Loucy (cell line): ENCODE measurements around the gene SELENOO.

Experiments used
- EZH2phosphoT487 ChIP-seq: fragments of 200-600 bp; IDR thresholded peaks from 2 replicates; pipeline ENCODE4 v1.6.1; 2018; ENCODE audit warnings: antibody characterized with exemption, mild to moderate bottlenecking, moderate library complexity, borderline replicate concordance
- TF ChIP-seq, protein P1 (sequence below): fragments of 200-600 bp; sonication (generic); conservative IDR thresholded peaks from 2 replicates; pipeline ENCODE4 v1.5.1; 2014; ENCODE audit warnings: mild to moderate bottlenecking, antibody characterized with exemption, low read length

DNA sequence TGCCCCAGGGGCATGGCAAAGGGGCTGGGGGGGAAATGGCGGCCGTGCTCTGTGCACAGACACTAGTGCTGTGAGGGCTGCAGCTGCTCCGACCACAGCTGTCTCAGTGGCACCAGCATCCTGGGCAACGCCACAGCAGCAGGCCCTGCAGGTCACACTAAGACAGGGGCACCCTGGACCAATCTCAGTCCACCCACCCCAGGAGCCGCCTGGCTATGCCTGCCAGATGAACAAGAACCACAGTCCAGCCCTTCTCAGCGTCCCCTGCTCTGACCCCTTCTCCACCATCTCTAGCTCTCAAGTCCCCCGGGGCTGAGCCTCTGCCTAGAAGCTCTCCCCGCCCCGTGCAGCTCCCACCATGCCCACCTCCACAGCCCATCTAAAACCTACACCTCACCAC is 27.6 kb downstream of the SELENOO start:
- TF ChIP-seq, protein P1, sequence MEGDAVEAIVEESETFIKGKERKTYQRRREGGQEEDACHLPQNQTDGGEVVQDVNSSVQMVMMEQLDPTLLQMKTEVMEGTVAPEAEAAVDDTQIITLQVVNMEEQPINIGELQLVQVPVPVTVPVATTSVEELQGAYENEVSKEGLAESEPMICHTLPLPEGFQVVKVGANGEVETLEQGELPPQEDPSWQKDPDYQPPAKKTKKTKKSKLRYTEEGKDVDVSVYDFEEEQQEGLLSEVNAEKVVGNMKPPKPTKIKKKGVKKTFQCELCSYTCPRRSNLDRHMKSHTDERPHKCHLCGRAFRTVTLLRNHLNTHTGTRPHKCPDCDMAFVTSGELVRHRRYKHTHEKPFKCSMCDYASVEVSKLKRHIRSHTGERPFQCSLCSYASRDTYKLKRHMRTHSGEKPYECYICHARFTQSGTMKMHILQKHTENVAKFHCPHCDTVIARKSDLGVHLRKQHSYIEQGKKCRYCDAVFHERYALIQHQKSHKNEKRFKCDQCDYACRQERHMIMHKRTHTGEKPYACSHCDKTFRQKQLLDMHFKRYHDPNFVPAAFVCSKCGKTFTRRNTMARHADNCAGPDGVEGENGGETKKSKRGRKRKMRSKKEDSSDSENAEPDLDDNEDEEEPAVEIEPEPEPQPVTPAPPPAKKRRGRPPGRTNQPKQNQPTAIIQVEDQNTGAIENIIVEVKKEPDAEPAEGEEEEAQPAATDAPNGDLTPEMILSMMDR, result no peak
- no peak for TF ChIP-seq EZH2phosphoT487
